GM18502 (cell line): Measurements from ENCODE around the gene ABI1.
A peak's percentile ranks its signal among the peaks of the same experiment; 100 is the strongest.

Experiments
- ATAC-seq: cut with Tn5 transposase; IDR thresholded peaks from one replicate; pipeline ENCODE4 v1.9.1; 2021; ENCODE audit warnings: mild to moderate bottlenecking; ENCODE audit not compliant: unreplicated experiment, poor library complexity

Gene ABI1

GRCh38 chr10:26725837-26726727 lies 134.7 kb downstream of the ABI1 start:
- ATAC-seq, result no peak

GRCh38 chr10:26723016-26723415 lies 137.7 kb downstream of the ABI1 start:
- ATAC-seq, result no peak

GRCh38 chr10:26721561-26721960 lies 139.2 kb downstream of the ABI1 start:
- ATAC-seq, result no peak

GRCh38 chr10:26717476-26717875 lies 143.3 kb downstream of the ABI1 start:
- no peak for ATAC-seq

GRCh38 chr10:26715137-26715487 lies 145.6 kb downstream of the ABI1 start:
- ATAC-seq, result no peak

GRCh38 chr10:26714415-26715136 lies 146.2 kb downstream of the ABI1 start:
- no peak for ATAC-seq

GRCh38 chr10:26711324-26711723 lies 149.4 kb downstream of the ABI1 start:
- ATAC-seq, result no peak

- no peak for ATAC-seq
Observed at GRCh38 chr10:26706936-26707335, 153.8 kb downstream of the ABI1 start.

GRCh38 chr10:26706206-26706605 lies 154.6 kb downstream of the ABI1 start:
- ATAC-seq, result no peak

- ATAC-seq, result no peak
Observed at GRCh38 chr10:26703974-26704373, 156.8 kb downstream of the ABI1 start.

GRCh38 chr10:26703096-26703495 lies 157.7 kb downstream of the ABI1 start:
- ATAC-seq, result no peak

GRCh38 chr10:26700884-26701630 lies 159.7 kb downstream of the ABI1 start:
- no peak for ATAC-seq

GRCh38 chr10:26699631-26700030 lies 161.1 kb downstream of the ABI1 start:
- no peak for ATAC-seq

GRCh38 chr10:26698909-26699308 lies 161.8 kb downstream of the ABI1 start:
- no peak for ATAC-seq

GRCh38 chr10:26697922-26698608 lies 162.7 kb downstream of the ABI1 start:
- ATAC-seq, result no peak

GRCh38 chr10:26697163-26697921 lies 163.4 kb downstream of the ABI1 start, which contains the start of gene PDSS1:
Gene PDSS1, plus strand, starts transcription at chr10:26697701. Its CDS starts 11 bp downstream, at chr10:26697712.
- peak; percentile 84 for ATAC-seq

- ATAC-seq, result no peak
Observed at GRCh38 chr10:26696786-26697162, 164.0 kb downstream of the ABI1 start.
